GM18505 (cell line): ENCODE measurements around the gene AUNIP.
A peak's percentile ranks its signal among the peaks of the same experiment; 100 is the strongest.

ENCODE experiments used
- ATAC-seq: cut with Tn5 transposase; IDR thresholded peaks from one replicate; pipeline ENCODE4 v1.9.1; 2021; ENCODE audit not compliant: unreplicated experiment
- POLR2A ChIP-seq: IDR thresholded peaks from 4 replicates; pipeline ENCODE4 v1.6.1; 2011; ENCODE audit warnings: borderline replicate concordance; ENCODE audit not compliant: insufficient read depth, insufficient read length; ENCODE audit errors: extremely low read depth

AUNIP gene

GRCh38 chr1:25821630-25822091 is 37.6 kb downstream of the AUNIP start:
- no peak for TF ChIP-seq POLR2A
- ATAC-seq: no peak

DNA sequence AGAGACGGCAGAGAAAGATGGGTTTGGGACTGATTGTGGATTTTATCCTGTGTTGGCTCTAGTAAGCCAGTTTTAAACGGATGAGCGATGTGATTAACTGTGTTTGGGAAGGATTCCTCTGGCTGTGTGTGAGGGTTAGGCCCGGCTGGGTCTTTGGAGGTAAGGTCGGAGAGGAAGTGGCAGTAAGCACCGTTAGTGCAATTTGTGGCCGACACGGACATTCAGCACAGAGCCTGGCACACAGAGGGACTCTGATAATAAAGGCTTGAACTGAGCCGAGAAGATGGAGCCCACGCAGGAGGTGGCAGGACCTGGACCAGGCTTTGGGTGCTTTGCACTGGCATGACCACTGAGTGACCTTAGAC is 38.2 kb downstream of the AUNIP start:
- ATAC-seq: no peak
- TF ChIP-seq POLR2A: no peak

DNA sequence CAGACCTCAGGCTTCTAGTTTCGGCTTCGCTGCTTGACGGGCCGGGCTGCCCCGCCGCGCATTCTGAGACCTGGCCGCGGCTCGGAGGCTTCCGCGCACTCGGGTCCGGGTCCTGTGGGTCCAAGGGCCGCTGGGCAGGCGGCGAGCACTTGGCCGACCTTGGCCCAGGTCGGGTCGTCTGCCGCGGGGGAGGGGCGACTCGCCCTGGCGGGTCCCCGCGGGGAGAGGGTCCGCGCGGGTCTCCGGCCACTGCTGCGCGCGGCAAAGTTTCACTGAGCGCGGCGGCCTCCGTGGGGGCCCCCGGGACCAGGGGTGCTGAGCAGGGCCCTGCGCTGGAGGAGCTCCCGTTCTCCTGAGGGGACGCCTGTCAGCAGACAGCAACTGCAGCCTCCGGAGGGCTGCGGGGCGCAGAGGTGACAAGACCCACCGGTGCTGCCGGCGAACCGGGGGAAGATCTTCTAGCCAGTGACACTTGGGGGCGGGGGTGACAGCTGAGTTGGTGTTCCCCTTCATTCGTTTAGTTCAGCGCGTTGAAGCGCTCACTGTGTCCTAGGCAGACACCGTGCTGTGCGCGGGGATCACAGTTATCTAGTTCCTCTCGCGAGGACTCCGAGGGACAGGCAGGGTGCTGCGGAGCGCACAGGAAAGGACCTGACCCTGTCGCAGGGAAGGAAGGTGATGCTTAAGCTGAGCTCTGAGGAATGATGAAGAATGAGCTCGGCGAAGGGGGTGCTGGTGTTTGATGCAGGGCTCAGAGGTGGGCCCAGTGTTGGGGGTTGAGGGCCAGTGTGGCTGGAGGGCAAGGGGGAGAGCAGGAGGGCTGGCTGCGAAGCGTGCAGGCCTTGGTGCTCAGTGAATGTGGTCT is 38.8 kb downstream of the AUNIP start:
- peak; percentile 37 for ATAC-seq
- TF ChIP-seq POLR2A: peak; percentile 68

- peak; percentile 85 for ATAC-seq
- peak; percentile 87 for TF ChIP-seq POLR2A
Observed at GRCh38 chr1:25819491-25820246, 39.6 kb downstream of the AUNIP start, which contains the start of gene MTFR1L. Gene MTFR1L (plus strand): TSS chr1:25819954. CDS start chr1:25823105, 3,151 bp downstream.

DNA sequence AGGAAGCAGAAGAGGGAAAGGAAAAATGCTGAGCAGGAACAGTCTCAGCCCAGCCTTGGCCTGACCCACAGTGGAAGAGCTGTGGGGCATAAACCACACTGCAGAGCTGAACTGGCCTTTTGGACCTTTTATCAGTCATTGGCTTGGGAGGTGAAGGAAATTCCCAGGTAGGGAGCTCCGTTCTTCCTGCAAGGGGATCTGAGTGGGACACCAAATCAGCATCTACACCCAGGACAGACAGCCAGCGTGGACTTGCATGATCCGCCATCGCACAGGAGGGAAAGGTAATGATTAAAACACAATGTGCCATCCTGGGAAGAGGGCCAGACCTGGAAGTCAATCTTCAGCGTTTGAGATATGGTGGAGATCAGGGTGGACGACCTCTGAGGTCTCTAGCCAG is 40.7 kb downstream of the AUNIP start:
- no peak for ATAC-seq
- no peak for TF ChIP-seq POLR2A

- no peak for TF ChIP-seq POLR2A
- ATAC-seq: no peak
Observed at GRCh38 chr1:25817840-25818501, 41.3 kb downstream of the AUNIP start.

GRCh38 chr1:25816112-25816718 is 43.0 kb downstream of the AUNIP start:
- ATAC-seq: no peak
- TF ChIP-seq POLR2A: no peak

- no peak for ATAC-seq
- no peak for TF ChIP-seq POLR2A
Observed at GRCh38 chr1:25815208-25816111, 43.8 kb downstream of the AUNIP start.

DNA sequence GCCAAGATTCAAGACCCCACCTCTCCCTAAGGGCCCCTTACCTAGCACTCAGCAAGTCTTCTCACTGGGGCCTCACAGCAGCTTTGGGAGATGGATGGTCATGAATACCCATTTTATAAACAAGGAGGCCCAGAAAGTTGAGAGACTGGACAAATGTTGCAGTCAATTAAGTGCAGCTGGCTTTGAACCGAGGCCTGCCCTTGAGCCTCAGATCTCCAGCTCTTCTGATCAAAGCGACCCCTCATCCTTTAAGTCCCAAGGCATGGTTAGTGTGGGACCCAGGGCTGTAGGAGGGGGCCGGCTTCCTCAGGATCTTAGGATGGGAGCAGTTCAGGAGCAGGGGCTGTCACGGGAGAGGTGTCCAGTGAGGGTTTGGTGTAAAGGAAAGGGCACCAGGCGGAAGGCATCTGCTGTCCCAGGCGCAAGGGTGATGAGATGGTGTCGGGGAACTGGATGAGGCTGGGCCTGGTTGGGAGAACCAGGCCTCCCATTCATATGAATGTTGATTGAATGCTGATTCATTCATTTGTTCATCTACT is 44.6 kb downstream of the AUNIP start:
- no peak for TF ChIP-seq POLR2A
- no peak for ATAC-seq

- no peak for TF ChIP-seq POLR2A
- no peak for ATAC-seq
Observed at GRCh38 chr1:25813734-25814471, 45.4 kb downstream of the AUNIP start.

GRCh38 chr1:25813071-25813733 is 46.1 kb downstream of the AUNIP start:
- ATAC-seq: no peak
- no peak for TF ChIP-seq POLR2A
